HG02852 (cell line): Measurements from ENCODE around the gene HSD3B2.

Source experiments
- ATAC-seq: cut with Tn5 transposase; IDR thresholded peaks from one replicate; pipeline ENCODE4 v1.9.1; 2021; ENCODE audit warnings: mild to moderate bottlenecking, moderate library complexity; ENCODE audit not compliant: unreplicated experiment

The HSD3B2 gene

GRCh38 chr1:119452091-119452490 lies 37.1 kb downstream of the HSD3B2 start:
- no peak for ATAC-seq

GRCh38 chr1:119453021-119453420 lies 38.1 kb downstream of the HSD3B2 start:
- no peak for ATAC-seq

GRCh38 chr1:119462964-119463363 lies 48.0 kb downstream of the HSD3B2 start:
- no peak for ATAC-seq

DNA sequence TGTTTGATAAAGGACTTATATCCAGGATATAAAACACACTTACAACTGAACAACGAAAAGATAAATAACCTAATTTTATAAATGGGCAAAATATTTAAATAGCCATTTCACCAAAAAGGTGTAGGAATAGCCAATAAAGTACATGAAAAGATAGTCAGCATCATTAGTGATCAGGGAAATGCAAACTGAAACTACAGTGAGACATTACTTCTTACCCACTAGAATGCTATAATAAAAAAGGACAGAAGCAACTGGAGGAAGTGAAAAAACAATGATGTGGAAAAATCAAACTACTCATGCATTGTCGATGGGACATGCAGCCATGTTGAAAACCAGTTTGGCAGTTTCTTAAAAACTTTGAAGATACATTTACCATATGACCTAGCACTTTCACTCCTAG lies 48.6 kb downstream of the HSD3B2 start:
- no peak for ATAC-seq

GRCh38 chr1:119466445-119466844 lies 51.5 kb downstream of the HSD3B2 start:
- ATAC-seq: no peak

- ATAC-seq: no peak
Measured at GRCh38 chr1:119467219-119467618, 52.3 kb downstream of the HSD3B2 start.

DNA sequence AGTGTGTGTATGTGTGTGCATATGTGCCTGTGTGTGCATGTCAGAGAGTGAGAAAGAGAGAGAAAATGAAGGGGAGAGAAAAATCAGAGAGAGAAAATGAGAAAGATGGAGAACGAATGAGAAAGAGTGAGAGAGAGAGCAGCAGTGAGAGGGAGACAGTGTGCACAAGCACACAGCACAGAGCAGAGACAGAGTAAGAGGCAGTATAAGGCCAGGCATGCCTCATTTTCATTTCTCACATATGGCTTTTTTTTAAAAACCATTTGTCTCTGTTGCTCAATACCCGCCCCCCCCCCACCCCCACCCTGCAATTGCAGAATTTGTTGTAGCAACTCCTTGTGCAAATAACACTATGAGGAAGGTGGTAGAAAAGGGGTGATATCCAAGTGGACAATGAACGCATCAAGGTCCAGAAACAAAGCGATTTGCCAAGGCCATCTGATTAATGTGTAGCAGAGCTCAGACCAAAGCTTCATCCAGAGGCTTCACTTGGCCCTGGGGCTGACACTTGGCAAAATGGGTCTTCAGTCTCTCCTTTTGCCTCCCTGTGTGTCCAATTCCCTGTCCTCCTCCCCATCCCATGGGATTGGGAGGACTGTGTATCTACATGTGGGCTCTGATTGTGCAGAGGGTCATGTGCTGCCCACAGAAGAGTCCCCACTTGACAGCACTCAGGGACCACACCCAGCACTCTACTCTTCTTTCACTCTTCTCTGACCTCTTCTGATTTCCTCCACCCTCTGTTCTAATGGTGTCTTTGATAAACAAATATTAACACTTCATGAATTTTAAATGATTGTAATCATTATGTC lies 53.1 kb downstream of the HSD3B2 start:
- ATAC-seq: no peak

DNA sequence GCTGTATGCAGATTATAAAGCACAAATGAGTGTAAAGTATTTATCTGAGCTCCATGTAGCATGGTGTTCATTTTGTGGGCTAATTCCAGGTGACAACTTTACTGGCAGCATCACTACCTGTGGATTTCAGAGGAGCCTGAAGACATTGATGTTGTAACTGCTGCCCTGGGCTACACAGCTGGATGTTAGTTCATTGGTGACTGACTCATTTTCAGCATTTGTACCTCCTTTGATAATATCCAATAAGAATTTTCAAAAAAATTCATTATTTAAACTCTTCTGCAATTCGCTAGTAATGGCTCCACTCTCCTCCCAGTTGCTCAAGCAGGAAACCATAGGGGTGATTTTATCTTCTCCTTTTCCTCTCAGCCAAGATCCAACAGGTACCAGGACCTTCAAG lies 54.8 kb downstream of the HSD3B2 start:
- no peak for ATAC-seq

GRCh38 chr1:119470377-119470776 lies 55.4 kb downstream of the HSD3B2 start:
- ATAC-seq: no peak

DNA sequence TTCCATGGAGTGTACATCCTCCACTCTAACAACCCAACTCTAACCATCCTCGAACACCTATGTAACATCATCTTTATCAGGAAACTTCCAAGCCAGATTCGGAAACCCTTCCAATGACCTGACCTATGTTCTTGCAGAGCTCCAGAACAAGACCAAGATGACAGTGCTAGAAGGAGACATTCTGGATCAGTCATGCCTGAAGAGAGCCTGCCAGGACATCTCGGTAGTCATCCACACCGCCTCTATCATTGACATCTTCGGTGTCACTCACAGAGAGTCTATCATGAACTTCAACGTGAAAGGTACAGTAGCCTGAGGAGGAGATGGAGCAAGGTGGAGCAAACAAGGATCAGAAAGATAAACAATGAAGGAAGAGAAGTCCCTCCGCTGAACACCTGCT lies 56.0 kb downstream of the HSD3B2 start:
- no peak for ATAC-seq

- no peak for ATAC-seq
Measured at GRCh38 chr1:119471566-119471965, 56.6 kb downstream of the HSD3B2 start.

DNA sequence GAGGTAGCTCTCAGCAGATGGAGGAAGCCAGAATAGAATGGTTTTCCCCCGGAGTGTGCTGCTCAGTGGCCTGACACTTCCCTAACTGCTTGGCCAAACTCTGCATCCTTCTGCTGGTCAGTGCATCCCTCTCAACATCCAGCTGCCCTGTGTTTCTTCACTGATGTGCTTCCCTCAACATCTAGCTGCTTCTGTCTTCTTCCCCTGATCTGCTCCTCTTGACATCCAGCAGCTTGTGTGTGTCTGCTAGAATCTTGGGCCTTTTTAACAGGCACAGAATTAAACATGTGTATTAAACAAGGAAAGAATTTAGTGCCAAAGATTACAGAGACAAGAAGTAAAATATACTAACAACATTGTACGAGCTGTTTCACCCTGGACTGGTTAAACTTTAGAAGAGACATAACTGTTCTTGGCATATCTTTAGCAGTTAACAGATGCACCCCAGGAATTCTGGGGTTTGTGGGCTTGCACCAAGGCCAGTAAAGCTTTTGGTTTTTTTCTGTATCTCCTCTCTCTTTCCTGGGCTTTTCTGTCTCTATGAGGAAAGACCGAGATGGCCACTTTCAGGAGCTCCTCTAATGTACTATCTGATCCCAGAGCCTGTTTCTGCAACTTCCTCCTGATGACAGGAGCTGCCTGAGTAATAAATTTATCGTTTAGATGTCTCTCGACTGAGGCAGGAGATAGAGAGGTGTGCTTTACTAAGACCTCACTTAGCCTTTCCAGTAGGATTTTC lies 57.3 kb downstream of the HSD3B2 start:
- ATAC-seq: no peak
